DMS79 (cell line): ENCODE measurements around the gene DBNDD2.

ENCODE experiments used
- DNase-seq: peaks from one replicate; lab custom pipeline; 2025; lab: John Stamatoyannopoulos, UW

Gene DBNDD2

GRCh38 chr20:45450097-45450818 lies 42.2 kb downstream of the DBNDD2 start:
- DNase-seq: no peak

DNA sequence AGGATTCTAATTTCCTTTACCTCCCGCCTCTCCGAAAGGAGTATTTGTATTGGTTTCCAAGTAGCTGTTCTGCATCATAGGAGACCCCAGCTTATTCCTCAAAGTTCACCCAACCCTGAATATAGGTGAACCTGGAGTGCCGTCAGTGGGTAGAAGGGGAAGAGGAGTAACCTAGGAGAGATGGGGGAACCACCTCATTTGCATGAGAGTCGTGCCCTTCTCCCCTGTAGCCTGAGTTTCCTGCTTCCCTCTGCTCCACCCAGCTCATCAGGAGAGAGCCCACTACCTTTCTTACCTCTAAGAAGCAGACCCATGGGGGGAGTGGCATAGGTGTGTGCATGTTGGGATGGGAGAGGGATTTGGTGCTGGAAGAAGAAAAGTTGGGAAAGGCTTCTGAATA lies 44.1 kb downstream of the DBNDD2 start:
- no peak for DNase-seq

DNA sequence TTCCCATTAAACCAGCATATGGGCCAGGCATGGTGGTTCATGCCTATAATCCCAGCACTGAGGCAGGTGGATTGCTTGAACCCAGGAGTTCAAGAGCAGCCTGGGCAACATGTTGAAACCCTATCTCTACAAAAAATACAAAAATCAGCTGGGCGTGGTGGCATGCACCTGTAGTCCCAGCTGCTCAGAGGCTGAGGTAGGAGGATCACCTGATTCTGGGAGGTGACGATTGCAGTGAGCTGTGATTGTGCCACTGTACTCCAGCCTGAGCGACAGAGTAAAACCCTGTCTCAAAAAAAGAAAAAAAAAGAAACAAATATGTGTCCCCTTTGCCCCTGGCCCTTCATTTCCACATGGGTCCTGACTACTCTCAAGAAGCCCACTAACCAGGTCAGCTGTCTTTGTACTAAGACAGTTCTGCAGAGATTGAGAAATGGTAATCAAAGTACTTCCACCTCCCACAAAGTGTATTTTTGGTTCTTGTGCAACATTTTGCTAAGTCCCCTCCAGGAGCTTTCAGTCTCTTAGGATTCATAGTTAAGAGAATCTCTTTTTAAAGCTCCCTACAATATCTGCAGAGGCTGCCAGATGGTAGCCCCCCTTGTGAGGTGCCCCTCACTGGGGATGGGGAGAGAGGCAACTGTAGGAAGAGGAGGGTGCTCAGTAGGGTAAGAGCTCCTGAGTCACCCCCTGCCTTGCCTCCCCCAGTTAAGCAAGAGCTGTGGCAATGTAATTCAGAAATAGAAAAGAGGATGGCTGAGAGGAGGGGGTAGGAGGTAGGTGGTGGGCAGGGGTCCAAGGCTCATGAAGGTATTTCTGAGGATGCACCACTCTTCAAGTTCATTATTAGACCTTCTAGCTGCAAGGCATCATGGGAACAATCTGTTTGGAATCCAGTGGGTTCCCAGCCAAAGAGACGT lies 44.9 kb downstream of the DBNDD2 start:
- DNase-seq: no peak

DNA sequence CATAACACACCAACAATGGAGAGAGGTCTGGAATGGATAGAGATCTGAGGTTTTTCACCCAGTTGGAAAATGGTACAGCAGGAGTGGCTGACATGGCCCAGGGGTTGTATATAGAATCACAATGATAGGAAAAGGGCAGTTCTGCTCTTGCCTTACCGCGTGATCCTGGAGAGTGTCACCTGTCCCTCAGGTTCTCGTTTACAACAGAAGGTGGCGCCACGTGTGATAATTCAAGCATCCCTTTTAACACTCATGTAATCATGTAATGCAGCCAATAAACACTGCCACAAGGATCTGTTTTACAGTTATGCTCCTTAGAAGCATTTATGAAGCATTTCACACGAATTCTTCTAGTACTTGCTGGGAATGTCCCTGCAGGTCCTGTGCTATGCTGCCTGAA lies 48.5 kb downstream of the DBNDD2 start:
- DNase-seq: no peak

GRCh38 chr20:45459606-45460005 lies 51.5 kb downstream of the DBNDD2 start:
- no peak for DNase-seq
